GM23338 (cell line): Measurements from ENCODE around the gene GAS2. TPM values are rescaled to one million over a fixed set of nuclear protein-coding genes. Genes with fewer than 3 reads are reported as not detected.

Experiments used
- ATAC-seq: fragments of 200-7000 bp; cut with Tn5 transposase; 3 replicates; pipeline ENCODE4 v1.9.1; 2020
- DNase-seq: peaks from one replicate; pipeline ENCODE4 v3.0.0-alpha.2; 2015; ENCODE audit warnings: low spot score
- H2AFZ ChIP-seq: fragments of 200-600 bp; sonication (generic); 2 replicates; pipeline ENCODE4 v1.8.0; 2016; ENCODE audit warnings: antibody characterized with exemption, mild to moderate bottlenecking, moderate library complexity
- H3F3A ChIP-seq: fragments of 200-600 bp; sonication (generic); replicated peaks from 2 replicates; pipeline ENCODE4 v1.8.0; 2017; ENCODE audit warnings: antibody characterized with exemption, mixed run types, low read depth
- H3K27ac ChIP-seq: fragments of 200-600 bp; sonication (generic); 2 replicates; pipeline ENCODE4 v1.6.1; 2016; ENCODE audit warnings: low read depth
- H3K27me3 ChIP-seq: fragments of 200-600 bp; sonication (generic); 2 replicates; pipeline ENCODE4 v1.8.0; 2016; ENCODE audit warnings: mild to moderate bottlenecking, mixed run types, moderate library complexity; ENCODE audit not compliant: insufficient read depth
- H3K36me3 ChIP-seq: fragments of 200-600 bp; sonication (generic); 2 replicates; pipeline ENCODE4 v1.8.0; 2016; ENCODE audit warnings: mild to moderate bottlenecking; ENCODE audit not compliant: insufficient read depth
- H3K4me1 ChIP-seq: fragments of 200-600 bp; sonication (generic); 2 replicates; pipeline ENCODE4 v1.8.0; 2016; ENCODE audit warnings: mild to moderate bottlenecking, moderate library complexity; ENCODE audit not compliant: insufficient read depth
- H3K4me2 ChIP-seq: fragments of 200-600 bp; sonication (generic); 2 replicates; pipeline ENCODE4 v1.7.1; 2017; ENCODE audit warnings: mixed run types
- H3K4me3 ChIP-seq: fragments of 200-600 bp; sonication (generic); 2 replicates; pipeline ENCODE4 v1.6.1; 2016; ENCODE audit warnings: mixed run types
- H3K79me2 ChIP-seq: fragments of 200-600 bp; sonication (generic); replicated peaks from 2 replicates; pipeline ENCODE4 v1.8.0; 2017; ENCODE audit warnings: mild to moderate bottlenecking; ENCODE audit not compliant: insufficient read depth
- H3K9me2 ChIP-seq: fragments of 200-600 bp; sonication (generic); 2 replicates; pipeline ENCODE4 v1.8.0; 2017; ENCODE audit not compliant: insufficient read depth
- H4K20me1 ChIP-seq: fragments of 200-600 bp; sonication (generic); replicated peaks from 2 replicates; pipeline ENCODE4 v1.8.0; 2017; ENCODE audit warnings: mild to moderate bottlenecking; ENCODE audit not compliant: insufficient read depth
- H3K27ac Mint-ChIP-seq: 2 replicates; pipeline ENCODE4 v1.8.0; 2020; ENCODE audit warnings: inconsistent platforms, mild to moderate bottlenecking, moderate library complexity, mixed read lengths
- H3K27me3 Mint-ChIP-seq: 3 replicates; pipeline ENCODE4 v1.8.0; 2022; ENCODE audit warnings: low read depth, mild to moderate bottlenecking, moderate library complexity, mixed read lengths, inconsistent platforms; ENCODE audit not compliant: insufficient read depth, poor library complexity
- H3K36me3 Mint-ChIP-seq: 3 replicates; pipeline ENCODE4 v1.8.0; 2021; ENCODE audit warnings: low read depth, mild to moderate bottlenecking, inconsistent platforms, moderate library complexity, mixed read lengths
- H3K4me1 Mint-ChIP-seq: 3 replicates; pipeline ENCODE4 v1.8.0; 2020; ENCODE audit warnings: mild to moderate bottlenecking, inconsistent platforms, mixed read lengths
- H3K4me3 Mint-ChIP-seq: 3 replicates; pipeline ENCODE4 v1.8.0; 2021; ENCODE audit warnings: moderate library complexity, mild to moderate bottlenecking, inconsistent platforms, mixed read lengths
- H3K9me3 Mint-ChIP-seq: 3 replicates; pipeline ENCODE4 v1.8.0; 2020; ENCODE audit warnings: moderate library complexity, mild to moderate bottlenecking, inconsistent platforms, mixed read lengths
- CREB1 ChIP-seq: fragments of 250-450 bp; sonication (Bioruptor Pico); IDR thresholded peaks from 2 replicates; pipeline ENCODE4 v1.5.0; 2020; ENCODE audit warnings: low read depth, mild to moderate bottlenecking, moderate library complexity
- EZH2 ChIP-seq: fragments of 200-600 bp; sonication (generic); IDR thresholded peaks from one replicate; pipeline ENCODE4 v1.8.0; 2017; ENCODE audit warnings: antibody characterized with exemption, mild to moderate bottlenecking, low read depth; ENCODE audit not compliant: unreplicated experiment
- EZH2phosphoT487 ChIP-seq: fragments of 200-600 bp; sonication (generic); IDR thresholded peaks from one replicate; pipeline ENCODE4 v1.8.1; 2018; ENCODE audit warnings: antibody characterized with exemption; ENCODE audit not compliant: unreplicated experiment
- JUNB ChIP-seq: IDR thresholded peaks from one replicate; pipeline ENCODE4 v1.6.1; 2016; ENCODE audit warnings: antibody characterized with exemption; ENCODE audit not compliant: unreplicated experiment
- POLR2AphosphoS5 ChIP-seq: IDR thresholded peaks from 2 replicates; pipeline ENCODE4 v1.6.1; 2016; ENCODE audit warnings: antibody characterized with exemption, low read depth
- STAT1 ChIP-seq: IDR thresholded peaks from one replicate; pipeline ENCODE4 v1.6.1; 2016; ENCODE audit warnings: antibody characterized with exemption; ENCODE audit not compliant: unreplicated experiment
- ZNF114 ChIP-seq: fragments of 250-450 bp; sonication (Bioruptor Pico); IDR thresholded peaks from 2 replicates; pipeline ENCODE4 v1.5.0; 2020; ENCODE audit warnings: mild to moderate bottlenecking, moderate library complexity
- ZNF331 ChIP-seq: fragments of 250-450 bp; sonication (Bioruptor Pico); IDR thresholded peaks from 2 replicates; pipeline ENCODE4 v1.5.0; 2020; ENCODE audit warnings: low read depth, mild to moderate bottlenecking, moderate library complexity
- polyA plus RNA-seq: library from polyadenylated mRNA; unstranded; fragments of >200 nt; fragmentation: Nextera tagmentation; extraction: Ambion mirVana; gene quantifications from 2 replicates; pipeline ENCODE4 v1.2.1, GENCODE V29; 2016
- total RNA-seq: library from RNA; depleted of rRNA; stranded (reverse); fragments of >200 nt; shearing (Covaris generic); gene quantifications from 2 replicates; pipeline ENCODE4 v1.2.3, GENCODE V29; 2014
- TF ChIP-seq, protein P1 (sequence below), 2 experiments: fragments of 200-600 bp in 1 of 2; sonication (generic) in 1 of 2; conservative IDR thresholded peaks; 2 replicates each; pipeline versions ENCODE4 v1.5.1 to v1.6.1; 2016 to 2017; ENCODE audit warnings: antibody characterized with exemption in 2 of 2, low read depth in 2 of 2, mild to moderate bottlenecking in 2 of 2, moderate library complexity in 1 of 2
- TF ChIP-seq, protein P2 (sequence below): IDR thresholded peaks from one replicate; pipeline ENCODE4 v1.6.1; 2018; ENCODE audit warnings: antibody characterized with exemption; ENCODE audit not compliant: unreplicated experiment

Gene GAS2
- total and polyA plus RNA-seq, 2 experiments from 2014 or later = 2.6 to 6.7 TPM

DNA sequence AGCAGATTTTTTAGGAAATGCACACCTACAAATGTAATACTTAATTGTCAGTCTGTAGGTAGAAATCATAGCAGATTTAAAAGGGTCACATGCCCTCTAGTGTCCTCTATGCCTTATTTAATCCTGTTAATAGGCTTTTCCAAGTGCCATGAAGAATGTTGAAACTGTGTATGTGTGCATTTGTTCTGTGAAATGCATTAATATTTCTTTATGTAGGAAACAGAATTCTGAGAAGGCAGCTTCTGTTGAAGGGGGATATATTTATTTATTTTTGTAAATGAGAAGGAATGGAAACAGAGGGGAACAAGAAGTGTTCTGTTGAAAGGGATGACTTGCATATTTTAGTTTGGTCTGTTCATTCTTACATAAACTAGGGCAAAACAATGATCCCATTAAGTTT, 112.2 kb downstream of the GAS2 start:
- Histone ChIP-seq H3K4me3 (no peak overlapping the region), H3F3A (no peaks in the 10 kb centered on the region), H3K27me3 (no peaks in the 10 kb centered on the region), H4K20me1 (no peaks in the 10 kb centered on the region), H3K4me1 (no peaks in the 10 kb centered on the region; the same call in 1 of the 2 replicates), H3K36me3 (no peaks in the 10 kb centered on the region), H3K79me2 (no peaks in the 10 kb centered on the region), H3K9me2 (no peaks in the 10 kb centered on the region), H2AFZ (no peak overlapping the region), H3K27ac (no peak overlapping the region), H3K4me2 (no peak overlapping the region)
- Mint-ChIP-seq H3K9me3 (no peaks in the 10 kb centered on the region), H3K36me3 (no peaks in the 10 kb centered on the region), H3K27me3 (no peaks in the 10 kb centered on the region), H3K4me3 (no peak overlapping the region), H3K27ac (no peak overlapping the region), H3K4me1 (peaks cover 13% of the 10 kb centered on the region)
- TF ChIP-seq, protein P1, sequence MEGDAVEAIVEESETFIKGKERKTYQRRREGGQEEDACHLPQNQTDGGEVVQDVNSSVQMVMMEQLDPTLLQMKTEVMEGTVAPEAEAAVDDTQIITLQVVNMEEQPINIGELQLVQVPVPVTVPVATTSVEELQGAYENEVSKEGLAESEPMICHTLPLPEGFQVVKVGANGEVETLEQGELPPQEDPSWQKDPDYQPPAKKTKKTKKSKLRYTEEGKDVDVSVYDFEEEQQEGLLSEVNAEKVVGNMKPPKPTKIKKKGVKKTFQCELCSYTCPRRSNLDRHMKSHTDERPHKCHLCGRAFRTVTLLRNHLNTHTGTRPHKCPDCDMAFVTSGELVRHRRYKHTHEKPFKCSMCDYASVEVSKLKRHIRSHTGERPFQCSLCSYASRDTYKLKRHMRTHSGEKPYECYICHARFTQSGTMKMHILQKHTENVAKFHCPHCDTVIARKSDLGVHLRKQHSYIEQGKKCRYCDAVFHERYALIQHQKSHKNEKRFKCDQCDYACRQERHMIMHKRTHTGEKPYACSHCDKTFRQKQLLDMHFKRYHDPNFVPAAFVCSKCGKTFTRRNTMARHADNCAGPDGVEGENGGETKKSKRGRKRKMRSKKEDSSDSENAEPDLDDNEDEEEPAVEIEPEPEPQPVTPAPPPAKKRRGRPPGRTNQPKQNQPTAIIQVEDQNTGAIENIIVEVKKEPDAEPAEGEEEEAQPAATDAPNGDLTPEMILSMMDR (conservative IDR thresholded peaks at IDR 0.05; ENCODE audit: low read depth in 2 of 2) = peak; percentile 41 to 42
- TF ChIP-seq EZH2 = no peak
- ATAC-seq (no peak), DNase-seq (peak; percentile 18)

DNA sequence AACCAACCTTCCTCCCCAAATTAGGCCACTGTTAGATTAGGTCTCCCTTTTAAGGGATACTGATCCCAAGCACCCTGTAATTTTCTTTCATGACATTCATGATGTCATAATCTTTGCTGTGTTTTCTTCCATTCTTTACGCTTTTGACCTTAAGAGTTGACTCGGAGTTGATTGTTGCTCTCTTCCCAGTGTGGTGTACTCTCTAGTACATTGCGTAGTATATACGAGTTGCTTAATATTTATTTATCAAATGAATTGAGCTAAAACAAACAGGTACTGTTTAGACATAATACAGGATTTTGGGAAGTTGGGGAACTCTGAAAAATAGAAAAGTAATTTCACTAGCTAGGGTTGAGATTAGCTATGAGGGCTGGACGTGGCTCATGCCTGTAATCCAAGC, 113.4 kb downstream of the GAS2 start:
- H3K27ac Mint-ChIP-seq = no peak overlapping the region
- H3K36me3 ChIP-seq = no peaks in the 10 kb centered on the region
- H3K27ac ChIP-seq = no peak overlapping the region
- no peaks in the 10 kb centered on the region; the same call in 2 of the 3 replicates for H3K9me3 Mint-ChIP-seq
- no peak overlapping the region for H3K4me2 ChIP-seq
- no peaks in the 10 kb centered on the region for H3K9me2 ChIP-seq
- H3K79me2 ChIP-seq = no peaks in the 10 kb centered on the region
- ATAC-seq = no peak
- TF ChIP-seq ZNF114 (CRISPR knock-in tag) = no peak
- no peak for TF ChIP-seq ZNF331 (CRISPR knock-in tag)
- no peak for TF ChIP-seq JUNB
- TF ChIP-seq STAT1 = no peak
- no peak for TF ChIP-seq POLR2AphosphoS5
- no peak for TF ChIP-seq EZH2phosphoT487
- TF ChIP-seq EZH2 = no peak
- TF ChIP-seq, protein P2, sequence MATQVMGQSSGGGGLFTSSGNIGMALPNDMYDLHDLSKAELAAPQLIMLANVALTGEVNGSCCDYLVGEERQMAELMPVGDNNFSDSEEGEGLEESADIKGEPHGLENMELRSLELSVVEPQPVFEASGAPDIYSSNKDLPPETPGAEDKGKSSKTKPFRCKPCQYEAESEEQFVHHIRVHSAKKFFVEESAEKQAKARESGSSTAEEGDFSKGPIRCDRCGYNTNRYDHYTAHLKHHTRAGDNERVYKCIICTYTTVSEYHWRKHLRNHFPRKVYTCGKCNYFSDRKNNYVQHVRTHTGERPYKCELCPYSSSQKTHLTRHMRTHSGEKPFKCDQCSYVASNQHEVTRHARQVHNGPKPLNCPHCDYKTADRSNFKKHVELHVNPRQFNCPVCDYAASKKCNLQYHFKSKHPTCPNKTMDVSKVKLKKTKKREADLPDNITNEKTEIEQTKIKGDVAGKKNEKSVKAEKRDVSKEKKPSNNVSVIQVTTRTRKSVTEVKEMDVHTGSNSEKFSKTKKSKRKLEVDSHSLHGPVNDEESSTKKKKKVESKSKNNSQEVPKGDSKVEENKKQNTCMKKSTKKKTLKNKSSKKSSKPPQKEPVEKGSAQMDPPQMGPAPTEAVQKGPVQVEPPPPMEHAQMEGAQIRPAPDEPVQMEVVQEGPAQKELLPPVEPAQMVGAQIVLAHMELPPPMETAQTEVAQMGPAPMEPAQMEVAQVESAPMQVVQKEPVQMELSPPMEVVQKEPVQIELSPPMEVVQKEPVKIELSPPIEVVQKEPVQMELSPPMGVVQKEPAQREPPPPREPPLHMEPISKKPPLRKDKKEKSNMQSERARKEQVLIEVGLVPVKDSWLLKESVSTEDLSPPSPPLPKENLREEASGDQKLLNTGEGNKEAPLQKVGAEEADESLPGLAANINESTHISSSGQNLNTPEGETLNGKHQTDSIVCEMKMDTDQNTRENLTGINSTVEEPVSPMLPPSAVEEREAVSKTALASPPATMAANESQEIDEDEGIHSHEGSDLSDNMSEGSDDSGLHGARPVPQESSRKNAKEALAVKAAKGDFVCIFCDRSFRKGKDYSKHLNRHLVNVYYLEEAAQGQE = no peak
- TF ChIP-seq CREB1 (CRISPR knock-in tag) = no peak
- no peak overlapping the region for H2AFZ ChIP-seq
- DNase-seq = no peak
- no peaks in the 10 kb centered on the region for H3F3A ChIP-seq
- no peaks in the 10 kb centered on the region for H3K27me3 ChIP-seq
- H3K27me3 Mint-ChIP-seq = no peaks in the 10 kb centered on the region
- H3K4me3 Mint-ChIP-seq = no peak overlapping the region
- H3K4me1 Mint-ChIP-seq = peaks cover 13% of the 10 kb centered on the region
- H3K4me1 ChIP-seq = no peaks in the 10 kb centered on the region; the same call in 1 of the 2 replicates
- no peak overlapping the region for H3K4me3 ChIP-seq
- H3K36me3 Mint-ChIP-seq = no peaks in the 10 kb centered on the region
- no peaks in the 10 kb centered on the region for H4K20me1 ChIP-seq
